ENCODE results near the gene TALDO1. TPM values are rescaled to one million over a fixed set of nuclear protein-coding genes. Genes with fewer than 3 reads are reported as not detected.

Gene TALDO1
- total RNA-seq, 1 donor from 2014 or later: 123 TPM

DNA sequence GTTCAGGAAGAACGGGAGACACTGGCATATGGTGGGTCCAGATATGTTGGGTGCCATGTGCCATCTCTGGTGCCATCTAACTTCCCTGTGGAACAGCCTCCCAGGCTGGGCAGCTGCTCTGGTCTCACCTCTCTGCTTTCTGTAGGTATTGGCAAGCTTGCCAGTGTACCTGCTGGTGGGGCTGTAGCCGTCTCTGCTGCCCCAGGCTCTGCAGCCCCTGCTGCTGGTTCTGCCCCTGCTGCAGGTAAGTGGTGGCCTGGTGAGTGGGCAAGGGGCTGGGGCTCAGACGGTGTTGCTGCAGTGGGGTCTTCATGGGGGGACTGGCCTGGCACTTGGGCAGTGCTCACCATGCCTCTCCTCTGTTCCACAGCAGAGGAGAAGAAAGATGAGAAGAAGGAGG is 65.1 kb downstream of the TALDO1 start:
- no peak overlapping the region for H3K27ac Mint-ChIP-seq (ENCODE audit: unreplicated experiment)
- peaks cover 14% of the 10 kb centered on the region for H3K36me3 Mint-ChIP-seq (ENCODE audit: low read depth, unreplicated experiment)
- peaks cover 15% of the 10 kb centered on the region for H3K27me3 Mint-ChIP-seq (ENCODE audit: unreplicated experiment)
- no peak for DNase-seq (ENCODE audit: low spot score)
- no peak overlapping the region for H3K4me3 Mint-ChIP-seq (ENCODE audit: unreplicated experiment)
- H3K4me1 Mint-ChIP-seq (ENCODE audit: unreplicated experiment): peaks cover 17% of the 10 kb centered on the region
- TF ChIP-seq, protein P1, sequence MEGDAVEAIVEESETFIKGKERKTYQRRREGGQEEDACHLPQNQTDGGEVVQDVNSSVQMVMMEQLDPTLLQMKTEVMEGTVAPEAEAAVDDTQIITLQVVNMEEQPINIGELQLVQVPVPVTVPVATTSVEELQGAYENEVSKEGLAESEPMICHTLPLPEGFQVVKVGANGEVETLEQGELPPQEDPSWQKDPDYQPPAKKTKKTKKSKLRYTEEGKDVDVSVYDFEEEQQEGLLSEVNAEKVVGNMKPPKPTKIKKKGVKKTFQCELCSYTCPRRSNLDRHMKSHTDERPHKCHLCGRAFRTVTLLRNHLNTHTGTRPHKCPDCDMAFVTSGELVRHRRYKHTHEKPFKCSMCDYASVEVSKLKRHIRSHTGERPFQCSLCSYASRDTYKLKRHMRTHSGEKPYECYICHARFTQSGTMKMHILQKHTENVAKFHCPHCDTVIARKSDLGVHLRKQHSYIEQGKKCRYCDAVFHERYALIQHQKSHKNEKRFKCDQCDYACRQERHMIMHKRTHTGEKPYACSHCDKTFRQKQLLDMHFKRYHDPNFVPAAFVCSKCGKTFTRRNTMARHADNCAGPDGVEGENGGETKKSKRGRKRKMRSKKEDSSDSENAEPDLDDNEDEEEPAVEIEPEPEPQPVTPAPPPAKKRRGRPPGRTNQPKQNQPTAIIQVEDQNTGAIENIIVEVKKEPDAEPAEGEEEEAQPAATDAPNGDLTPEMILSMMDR (IDR thresholded peaks at IDR 0.05; ENCODE audit: unreplicated experiment): no peak
- no peaks in the 10 kb centered on the region for H3K9me3 Mint-ChIP-seq (ENCODE audit: unreplicated experiment)

DNA sequence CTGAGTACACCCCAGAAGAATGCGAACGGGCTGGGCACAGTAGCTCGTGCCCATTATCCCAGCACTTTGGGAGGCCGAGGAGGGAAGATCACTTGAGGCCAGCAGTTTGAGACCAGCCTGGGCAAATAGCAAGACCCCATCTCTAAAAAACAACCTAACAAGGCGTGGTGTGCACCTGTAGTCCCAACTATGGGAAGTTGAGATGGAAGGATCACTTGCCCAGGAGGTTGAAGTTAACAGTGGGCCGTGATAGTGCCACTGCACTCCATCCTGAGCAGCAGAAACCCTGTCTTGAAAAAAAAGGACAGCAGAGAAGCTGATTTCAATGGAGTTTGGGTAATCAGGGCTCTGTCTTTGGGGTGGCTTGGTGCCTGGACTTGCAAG is 65.8 kb downstream of the TALDO1 start:
- peaks cover 15% of the 10 kb centered on the region for H3K27me3 Mint-ChIP-seq (ENCODE audit: unreplicated experiment)
- H3K9me3 Mint-ChIP-seq (ENCODE audit: unreplicated experiment): no peaks in the 10 kb centered on the region
- DNase-seq (ENCODE audit: low spot score): no peak
- H3K4me3 Mint-ChIP-seq (ENCODE audit: unreplicated experiment): no peak overlapping the region
- no peak overlapping the region for H3K27ac Mint-ChIP-seq (ENCODE audit: unreplicated experiment)
- peaks cover 15% of the 10 kb centered on the region for H3K4me1 Mint-ChIP-seq (ENCODE audit: unreplicated experiment)
- TF ChIP-seq, protein P1 (IDR thresholded peaks at IDR 0.05; ENCODE audit: unreplicated experiment): no peak
- peaks cover 14% of the 10 kb centered on the region for H3K36me3 Mint-ChIP-seq (ENCODE audit: low read depth, unreplicated experiment)

DNA sequence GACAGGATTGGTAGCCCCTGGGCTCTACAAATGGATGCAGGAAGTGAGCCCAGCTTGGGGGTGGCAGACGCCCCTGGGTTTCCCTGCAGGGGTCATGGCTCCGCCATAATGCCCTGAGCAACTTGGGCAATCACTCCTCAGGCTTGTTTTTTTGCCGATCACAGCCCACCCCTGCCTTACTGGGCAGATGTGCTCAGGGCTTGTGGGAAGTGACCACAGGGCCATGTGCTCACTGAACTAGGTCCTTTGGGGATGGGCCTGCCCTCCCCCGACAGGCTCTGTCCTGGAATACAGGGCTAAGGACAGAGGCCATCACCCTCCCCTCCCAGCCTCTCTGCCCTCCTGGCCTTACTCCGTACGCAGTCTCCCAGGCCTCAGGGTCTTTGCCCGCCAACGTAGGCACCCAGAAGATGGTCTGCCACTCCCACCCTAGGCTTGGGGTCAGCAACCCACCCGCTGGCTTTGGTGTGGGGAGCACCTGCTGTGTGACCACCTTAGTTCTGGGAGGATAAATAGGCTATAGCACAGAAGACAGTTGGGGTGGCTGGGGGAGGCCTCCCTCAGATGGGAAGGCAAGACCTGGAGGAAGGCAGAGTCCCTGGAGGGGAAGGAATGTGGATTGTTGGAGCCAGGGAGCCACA is 66.3 kb downstream of the TALDO1 start:
- Mint-ChIP-seq H3K4me3 (ENCODE audit: unreplicated experiment) (no peak overlapping the region), H3K36me3 (ENCODE audit: low read depth, unreplicated experiment) (peaks cover 14% of the 10 kb centered on the region), H3K4me1 (ENCODE audit: unreplicated experiment) (peaks cover 15% of the 10 kb centered on the region), H3K9me3 (ENCODE audit: unreplicated experiment) (no peaks in the 10 kb centered on the region), H3K27me3 (ENCODE audit: unreplicated experiment) (peaks cover 15% of the 10 kb centered on the region), H3K27ac (ENCODE audit: unreplicated experiment) (no peak overlapping the region)
- TF ChIP-seq, protein P1 (IDR thresholded peaks at IDR 0.05; ENCODE audit: unreplicated experiment): no peak
- DNase-seq (ENCODE audit: low spot score): no peak

Other genes starting within 250 kb of the TALDO1 start
- gene RNH1, start 240.2 kb upstream of the TALDO1 start, total RNA-seq (ENCODE audit: unreplicated experiment): 61.1 TPM
- 92.4 TPM for gene HRAS, start 211.9 kb upstream of the TALDO1 start, total RNA-seq (ENCODE audit: unreplicated experiment)
- gene LRRC56, start 209.9 kb upstream of the TALDO1 start, total RNA-seq (ENCODE audit: unreplicated experiment): 2.6 TPM
- 4.2 TPM for gene LMNTD2, start 186.7 kb upstream of the TALDO1 start, total RNA-seq (ENCODE audit: unreplicated experiment)
- 8.9 TPM for gene RASSF7, start 186.5 kb upstream of the TALDO1 start, total RNA-seq (ENCODE audit: unreplicated experiment)
- 29.5 TPM for gene PHRF1, start 171.0 kb upstream of the TALDO1 start, total RNA-seq (ENCODE audit: unreplicated experiment)
- gene IRF7, start 131.5 kb upstream of the TALDO1 start, total RNA-seq (ENCODE audit: unreplicated experiment): 11.6 TPM
- not detected for gene CDHR5, start 122.5 kb upstream of the TALDO1 start, total RNA-seq (ENCODE audit: unreplicated experiment)
- gene SCT, start 120.3 kb upstream of the TALDO1 start, total RNA-seq (ENCODE audit: unreplicated experiment): 1.8 TPM
- gene DRD4, start 110.2 kb upstream of the TALDO1 start, total RNA-seq (ENCODE audit: unreplicated experiment): 0.33 TPM
- 118 TPM for gene DEAF1, start 52.2 kb upstream of the TALDO1 start, total RNA-seq (ENCODE audit: unreplicated experiment)
- gene TMEM80, start 51.6 kb upstream of the TALDO1 start, total RNA-seq (ENCODE audit: unreplicated experiment): 22.9 TPM
- 8.0 TPM for gene EPS8L2, start 41.2 kb upstream of the TALDO1 start, total RNA-seq (ENCODE audit: unreplicated experiment)
- 36.5 TPM for gene GATD1, start 30.0 kb downstream of the TALDO1 start, total RNA-seq (ENCODE audit: unreplicated experiment)
- not detected for gene CEND1, start 42.6 kb downstream of the TALDO1 start, total RNA-seq (ENCODE audit: unreplicated experiment)
- 17.8 TPM for gene SLC25A22, start 50.8 kb downstream of the TALDO1 start, total RNA-seq (ENCODE audit: unreplicated experiment)
- 13.7 TPM for gene PIDD1, start 57.8 kb downstream of the TALDO1 start, total RNA-seq (ENCODE audit: unreplicated experiment)
- gene RPLP2, start 62.5 kb downstream of the TALDO1 start, total RNA-seq (ENCODE audit: unreplicated experiment): 2,188 TPM
- gene PNPLA2, start 71.5 kb downstream of the TALDO1 start, total RNA-seq (ENCODE audit: unreplicated experiment): 40.5 TPM
- 28.8 TPM for gene CRACR2B, start 80.5 kb downstream of the TALDO1 start, total RNA-seq (ENCODE audit: unreplicated experiment)
- 49.6 TPM for gene CD151, start 85.5 kb downstream of the TALDO1 start, total RNA-seq (ENCODE audit: unreplicated experiment)
- gene POLR2L, start 95.1 kb downstream of the TALDO1 start, total RNA-seq (ENCODE audit: unreplicated experiment): 76.7 TPM
- 26.4 TPM for gene TSPAN4, start 95.4 kb downstream of the TALDO1 start, total RNA-seq (ENCODE audit: unreplicated experiment)
- gene CHID1, start 163.3 kb downstream of the TALDO1 start, total RNA-seq (ENCODE audit: unreplicated experiment): 69.3 TPM
- 287 TPM for gene AP2A2, start 178.4 kb downstream of the TALDO1 start, total RNA-seq (ENCODE audit: unreplicated experiment)

All from endothelial cell (in vitro differentiated cells).